IPS-18c (cell line): ENCODE measurements around the gene AHCY.
"Not testable (repeated sequence)": the region's sequence is repeated elsewhere in the genome, so short reads cannot be mapped to it uniquely, and the experiment has no call there.

Experiments
- H3K4me3 ChIP-seq: 2 replicates; pipeline ENCODE4 v1.7.0; 2013; ENCODE audit warnings: low read depth, mild to moderate bottlenecking, low read length, moderate library complexity; ENCODE audit not compliant: insufficient read depth
- H3K9me3 ChIP-seq: one replicate; pipeline ENCODE4 v1.6.1; 2013; ENCODE audit warnings: mild to moderate bottlenecking, low read length, moderate library complexity; ENCODE audit not compliant: control insufficient read depth, insufficient read depth

The AHCY gene

GRCh38 chr20:34305333-34306230 lies 2.4 kb upstream of the AHCY start:
- H3K4me3 ChIP-seq, result no peak overlapping the region

DNA sequence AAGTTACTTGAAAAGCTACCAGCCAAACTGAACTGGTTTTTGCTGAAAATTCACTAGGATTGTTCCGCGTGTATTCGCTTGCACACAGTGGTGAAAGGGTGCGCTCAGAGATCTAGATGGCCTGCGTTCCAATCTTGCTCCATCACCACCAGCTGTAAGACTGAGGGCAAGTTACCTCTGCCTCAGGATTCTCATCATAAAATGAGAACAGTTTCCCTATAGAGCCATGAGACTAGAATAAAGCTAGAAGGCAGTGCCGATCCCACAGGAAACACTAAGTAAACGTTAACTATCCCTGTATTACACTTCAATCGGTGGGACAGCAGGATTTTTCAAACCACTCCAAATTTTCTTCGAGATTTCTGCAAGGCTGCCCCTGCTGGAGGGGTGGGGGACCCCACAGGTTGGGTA lies 838 bp downstream of the AHCY start:
- H3K4me3 ChIP-seq, result peak overlapping the region; percentile 98
- no peaks in the 10 kb centered on the region for H3K9me3 ChIP-seq

More at GRCh38 chr20:34305333-34306230, 2.4 kb upstream of the AHCY start:
- H3K9me3 ChIP-seq, result no peaks in the 10 kb centered on the region

DNA sequence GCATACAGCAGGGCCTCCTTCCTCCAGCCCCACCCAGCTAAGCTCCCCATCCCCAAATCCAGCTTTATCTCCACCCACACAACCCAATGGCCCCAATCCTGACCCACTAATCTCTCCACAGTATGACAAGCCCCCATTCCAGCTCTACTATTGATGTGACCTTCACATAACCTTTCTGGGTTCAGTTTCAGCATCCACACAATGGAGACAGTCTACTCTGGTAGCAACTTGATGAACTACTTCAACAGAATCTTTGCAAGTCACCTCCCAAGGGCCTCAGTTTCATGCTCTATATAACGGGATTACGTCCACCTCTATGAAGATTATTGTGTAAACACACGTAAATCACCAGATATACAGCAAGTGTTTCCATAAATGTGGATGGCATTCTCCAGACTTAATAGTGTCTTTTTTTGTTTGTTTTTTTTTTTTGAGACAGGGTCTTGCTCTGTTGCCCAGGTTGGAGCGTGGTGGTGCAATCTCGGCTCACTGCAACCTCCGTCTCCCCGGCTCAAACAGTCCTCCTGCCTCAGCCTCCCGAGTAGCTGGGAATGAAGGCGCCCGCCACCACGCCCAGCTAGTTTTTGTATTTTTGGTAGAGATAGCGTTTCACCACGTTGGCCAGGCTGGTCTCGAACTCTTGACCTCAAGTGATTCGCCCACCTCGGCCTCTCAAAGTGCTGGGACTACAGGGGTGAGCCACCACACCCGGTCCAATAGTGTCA lies 1.4 kb downstream of the AHCY start:
- Histone ChIP-seq H3K4me3 (peak overlapping the region; percentile 98), H3K9me3 (no peaks in the 10 kb centered on the region)

DNA sequence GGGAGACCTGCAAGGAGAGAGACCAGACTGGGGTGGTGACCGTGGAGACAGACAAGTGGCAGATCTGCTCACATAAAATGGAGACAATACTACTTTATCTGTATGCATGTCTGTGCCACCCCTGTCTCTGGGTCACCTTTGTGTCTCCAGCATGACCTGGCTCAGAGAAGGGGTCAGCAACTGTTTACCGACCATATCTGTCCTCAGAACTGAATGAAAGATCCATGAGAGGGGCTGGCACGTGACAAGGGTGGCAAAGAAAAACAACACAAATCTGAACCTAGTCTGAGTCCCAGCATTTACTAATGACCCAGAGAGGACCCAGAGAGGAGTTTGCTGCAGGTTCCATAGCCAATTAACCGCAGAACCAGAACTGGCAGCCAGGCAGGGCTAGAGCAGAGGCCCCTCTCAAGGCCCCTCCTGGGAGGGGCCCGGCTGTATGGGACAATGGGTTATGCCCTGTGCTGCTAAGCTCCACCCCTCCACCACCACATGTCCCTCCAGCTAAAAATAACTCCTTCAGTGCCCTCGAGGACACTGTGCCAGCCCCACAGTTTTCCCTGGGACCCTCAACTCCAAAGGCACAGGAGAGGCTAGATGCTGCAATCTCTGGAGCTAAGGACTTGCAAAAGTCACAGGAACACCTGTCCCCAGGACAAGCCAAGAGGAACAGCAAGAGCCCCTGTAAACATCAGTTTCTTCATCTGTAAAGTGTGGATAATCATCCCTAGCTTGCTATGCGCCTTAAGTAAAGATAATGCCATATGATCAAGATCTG lies 2.2 kb downstream of the AHCY start:
- Histone ChIP-seq H3K9me3 (no peaks in the 10 kb centered on the region), H3K4me3 (no peak overlapping the region)

GRCh38 chr20:34300256-34300806 lies 2.8 kb downstream of the AHCY start:
- no peak overlapping the region for H3K4me3 ChIP-seq

GRCh38 chr20:34299556-34300255 lies 3.4 kb downstream of the AHCY start:
- no peaks in the 10 kb centered on the region for H3K9me3 ChIP-seq
- H3K4me3 ChIP-seq, result no peak overlapping the region

More at GRCh38 chr20:34300256-34300806, 2.8 kb downstream of the AHCY start:
- H3K9me3 ChIP-seq, result no peaks in the 10 kb centered on the region

GRCh38 chr20:34298294-34298784 lies 4.8 kb downstream of the AHCY start:
- not testable (repeated sequence) for H3K9me3 ChIP-seq

DNA sequence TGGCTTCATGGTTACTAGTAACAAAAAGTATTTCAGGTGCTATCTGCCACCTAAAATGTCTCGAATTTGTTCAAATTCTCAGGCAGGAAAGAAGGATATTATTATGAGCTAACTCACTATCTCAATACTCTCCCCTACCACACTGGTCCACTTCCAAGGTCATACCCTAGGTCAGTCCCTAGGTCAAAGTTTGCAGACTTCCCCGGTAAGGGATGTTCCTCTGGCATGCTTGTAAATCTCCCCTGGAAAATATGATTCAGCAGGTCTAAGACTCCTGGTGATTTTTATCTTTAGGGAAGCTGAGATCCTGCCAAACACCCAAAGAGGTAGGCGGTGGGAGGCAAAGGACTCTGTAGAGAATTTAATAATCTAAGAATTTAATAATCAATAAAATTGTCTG lies 6.7 kb downstream of the AHCY start:
- H3K9me3 ChIP-seq, result no peaks in the 10 kb centered on the region
- H3K4me3 ChIP-seq, result no peak overlapping the region

More at GRCh38 chr20:34298294-34298784, 4.8 kb downstream of the AHCY start:
- not testable (repeated sequence) for H3K4me3 ChIP-seq

- Histone ChIP-seq H3K4me3 (no peak overlapping the region), H3K9me3 (no peaks in the 10 kb centered on the region)
Measured at GRCh38 chr20:34295284-34295683, 7.9 kb downstream of the AHCY start.

DNA sequence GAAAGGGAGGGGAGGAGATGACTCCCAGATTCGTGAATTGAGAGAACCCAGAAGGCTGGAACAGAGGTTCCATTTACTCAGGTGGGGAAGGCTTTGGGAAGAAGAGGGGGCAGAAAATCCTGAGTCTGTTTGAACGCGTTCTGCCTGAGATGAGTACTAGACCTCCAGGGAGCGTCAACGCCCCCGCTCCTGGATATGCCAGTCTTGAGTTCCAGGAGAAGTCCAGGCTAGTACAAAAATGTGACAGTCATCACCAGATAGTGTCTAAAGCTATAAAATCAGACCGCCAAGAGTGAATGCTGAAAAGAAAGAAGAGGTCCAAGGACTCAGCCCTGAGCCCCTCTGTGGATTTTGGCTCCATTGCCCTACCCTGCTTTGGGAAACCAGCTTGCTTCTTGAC lies 8.6 kb downstream of the AHCY start:
- Histone ChIP-seq H3K9me3 (no peaks in the 10 kb centered on the region), H3K4me3 (no peak overlapping the region)

DNA sequence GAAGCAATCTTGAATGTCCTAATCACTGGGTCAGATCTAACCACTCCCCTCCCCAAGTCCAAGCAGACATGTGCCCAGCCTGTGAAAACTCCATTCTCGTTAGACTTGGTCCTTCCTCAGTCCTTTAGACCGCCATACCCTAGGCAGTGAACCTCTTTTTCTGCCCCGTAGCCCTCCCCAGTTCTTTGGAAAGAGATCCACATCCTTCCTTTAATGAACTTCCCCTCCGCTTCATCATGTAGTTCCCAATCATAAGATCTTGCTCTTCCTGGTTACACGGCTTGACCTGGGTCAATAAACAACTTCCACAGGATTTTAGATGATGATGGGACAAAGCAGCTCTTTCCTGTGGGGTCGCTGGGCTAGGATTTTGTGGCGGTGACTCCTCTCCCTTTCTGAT lies 9.6 kb downstream of the AHCY start:
- Histone ChIP-seq H3K9me3 (no peaks in the 10 kb centered on the region), H3K4me3 (no peak overlapping the region)

GRCh38 chr20:34293119-34293518 lies 10.0 kb downstream of the AHCY start:
- Histone ChIP-seq H3K9me3 (no peaks in the 10 kb centered on the region), H3K4me3 (no peak overlapping the region)

DNA sequence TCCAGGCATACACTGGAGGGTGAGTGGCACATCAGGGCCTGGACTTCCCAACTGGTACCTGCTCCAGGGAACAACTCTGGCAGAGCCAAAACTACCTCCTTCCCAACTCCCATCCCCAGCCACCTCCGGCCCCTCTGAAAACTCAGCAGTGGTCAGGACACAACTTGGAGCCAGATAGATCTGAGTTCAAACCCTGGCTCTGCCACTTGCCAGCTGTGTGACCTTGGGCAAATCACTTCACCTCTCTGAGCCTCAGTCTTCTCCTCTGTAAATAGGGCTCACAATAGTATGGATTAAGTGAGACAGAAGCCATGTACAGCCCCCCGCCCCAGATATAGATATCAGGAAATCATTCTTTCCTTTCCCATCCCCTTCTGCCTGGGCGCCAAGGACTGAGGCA lies 10.7 kb downstream of the AHCY start:
- Histone ChIP-seq H3K9me3 (no peaks in the 10 kb centered on the region), H3K4me3 (no peak overlapping the region)

- Histone ChIP-seq H3K9me3 (no peaks in the 10 kb centered on the region), H3K4me3 (no peak overlapping the region)
Measured at GRCh38 chr20:34290471-34290870, 12.7 kb downstream of the AHCY start.

DNA sequence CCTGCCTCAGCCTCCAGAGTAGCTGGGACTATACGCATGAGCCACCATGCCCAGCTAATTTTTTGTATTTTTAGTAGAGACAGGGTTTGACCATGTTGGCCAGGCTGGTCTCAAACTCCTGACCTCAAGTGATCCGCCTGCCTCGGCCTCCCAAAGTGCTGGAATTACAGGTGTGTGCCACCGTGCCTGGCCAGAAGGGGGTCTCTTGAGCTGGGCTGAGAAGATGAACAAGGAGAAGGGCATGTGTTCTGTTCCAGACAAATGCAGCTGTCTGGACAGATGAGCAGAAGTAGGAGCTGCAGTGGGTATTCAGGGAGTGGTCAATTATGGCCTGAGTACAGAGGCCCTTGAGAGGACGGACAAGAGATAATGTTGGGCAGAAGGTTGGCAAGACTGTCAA lies 15.7 kb downstream of the AHCY start:
- not testable (repeated sequence) for H3K4me3 ChIP-seq, H3K9me3 ChIP-seq

- Histone ChIP-seq H3K9me3 (no peaks in the 10 kb centered on the region), H3K4me3 (no peak overlapping the region)
Measured at GRCh38 chr20:34285450-34285849, 17.7 kb downstream of the AHCY start.

DNA sequence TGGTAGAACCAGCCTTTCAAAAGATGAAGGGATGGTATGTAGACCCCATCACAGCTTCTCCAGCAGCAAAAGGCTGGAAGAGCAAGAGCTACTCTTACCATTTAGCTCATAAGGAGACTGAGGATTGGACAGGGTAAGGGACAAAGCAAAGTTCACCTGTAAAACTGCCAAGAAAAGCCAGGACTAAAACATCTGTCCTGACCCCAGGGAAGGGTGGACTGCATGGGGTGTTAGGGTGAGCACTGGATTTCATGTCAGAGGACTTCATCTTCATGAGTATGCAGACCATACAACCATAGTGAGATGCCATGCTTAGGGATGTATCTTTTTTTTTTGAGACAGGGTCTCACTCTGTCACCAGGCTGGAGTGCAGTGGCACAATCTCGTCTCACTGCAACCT lies 19.3 kb downstream of the AHCY start:
- Histone ChIP-seq H3K9me3 (no peaks in the 10 kb centered on the region), H3K4me3 (no peak overlapping the region)
